Left lung (tissue), 10 donors: Measurements from ENCODE around the gene PRCD. TPM values are rescaled to one million over a fixed set of nuclear protein-coding genes. Genes with fewer than 3 reads are reported as not detected.

Source experiments
- ATAC-seq: fragments of 200-7000 bp; cut with Tn5 transposase; one replicate; pipeline ENCODE4 v1.9.1; 2020; ENCODE audit warnings: moderate library complexity
- DNase-seq, 4 donors: peaks; one replicate each; pipeline ENCODE4 v3.0.0-alpha.2; 2013 to 2020
- H3K27ac ChIP-seq, 2 donors: fragments of 200-600 bp; sonication (generic) in 1 of 2; one replicate each; pipeline versions ENCODE4 v1.5.0 to v1.8.0; 2020 to 2021
- H3K27me3 ChIP-seq, 2 donors: fragments of 200-600 bp; sonication (generic) in 1 of 2; one replicate each; pipeline versions ENCODE4 v1.5.0 to v1.8.0; 2020 to 2021
- H3K36me3 ChIP-seq, 2 donors: fragments of 200-600 bp; sonication (generic) in 1 of 2; one replicate each; pipeline versions ENCODE4 v1.5.0 to v1.8.0; 2020 to 2021
- H3K4me1 ChIP-seq, 2 donors: fragments of 200-600 bp; one replicate each; pipeline ENCODE4 v1.8.0; 2021
- H3K4me3 ChIP-seq, 2 donors: fragments of 200-600 bp; sonication (generic) in 1 of 2; one replicate each; pipeline versions ENCODE4 v1.5.0 to v1.8.0; 2020 to 2021; ENCODE audit warnings: mild to moderate bottlenecking in 1 of 2
- H3K9me3 ChIP-seq, 2 donors: fragments of 200-600 bp; sonication (generic) in 1 of 2; one replicate each; pipeline versions ENCODE4 v1.5.0 to v1.8.0; 2020 to 2021
- CTCF ChIP-seq, 2 donors: fragments of 200-600 bp; sonication (generic) in 1 of 2; IDR thresholded peaks; one replicate each; pipeline versions ENCODE4 v1.5.0 to v1.8.0; 2021; ENCODE audit warnings: antibody characterized with exemption in 2 of 2
- intact Hi-C, 2 donors: fragments of 100-400 bp; cut with DNase I; formaldehyde crosslinking; loops; one replicate each; pipeline versions ENCODE4 v1.11.2 to v1.14.2; 2022
- polyA plus RNA-seq, 6 donors: library from polyadenylated mRNA; unstranded; fragments of 120-200 nt; gene quantifications; one replicate each; pipeline ENCODE4 v1.2.1, GENCODE V29; 2013; ENCODE audit not compliant: insufficient read length in 6 of 6
- total RNA-seq, 2 donors: library from RNA; stranded (reverse); fragmentation: NEBNext Ultra II Directional; extraction: Animal tissue kit (Norgen Biotek cat#: 25700); gene quantifications; one replicate each; pipeline ENCODE4 v1.2.1, GENCODE V29; 2021
- donor health status: DM: no; HTN: yes; CAD: no.
- donor health status: DM: no; HTN: no; CAD: no.

Gene PRCD
- total and polyA plus RNA-seq, 8 donors = 1.3 to 11.4 (median 8.9) TPM

GRCh38 chr17:76550712-76551615, 11.1 kb downstream of the PRCD start:
- no peaks in the 10 kb centered on the region for H3K9me3 ChIP-seq
- intact Hi-C loops = loop anchor here in 1 of 2 donors (10.0 kb wide), 1 partner anchor 164 kb away; the partner anchor contains the start of gene MXRA7
- no peaks in the 10 kb centered on the region for H3K36me3 ChIP-seq
- ATAC-seq (peak; percentile 76), DNase-seq (no peak)
- H3K4me1 ChIP-seq = peaks cover 11 to 44% of the 10 kb centered on the region in 2 donors
- H3K4me3 ChIP-seq = peak overlapping the region in 1 of 2 donors; percentile 15
- H3K27me3 ChIP-seq = no peaks in the 10 kb centered on the region
- no peak for TF ChIP-seq CTCF (IDR thresholded peaks at IDR 0.05)
- peak overlapping the region; percentile 60 to 76 for H3K27ac ChIP-seq

GRCh38 chr17:76551685-76552084, 11.8 kb downstream of the PRCD start:
- no peak for ATAC-seq
- Histone ChIP-seq H3K27ac (peak overlapping the region; percentile 60 to 76), H3K27me3 (no peaks in the 10 kb centered on the region), H3K4me3 (no peak overlapping the region), H3K9me3 (no peaks in the 10 kb centered on the region), H3K36me3 (no peaks in the 10 kb centered on the region), H3K4me1 (peaks cover 15 to 43% of the 10 kb centered on the region in 2 donors)
- no peak for DNase-seq
- intact Hi-C loops = loop anchor here in 1 of 2 donors (10.0 kb wide), 1 partner anchor 163 kb away; the partner anchor contains the start of gene MXRA7
- TF ChIP-seq CTCF (IDR thresholded peaks at IDR 0.05) = no peak

- TF ChIP-seq CTCF (IDR thresholded peaks at IDR 0.05) = no peak
- Histone ChIP-seq H3K9me3 (no peaks in the 10 kb centered on the region), H3K27ac (no peak overlapping the region), H3K4me1 (peaks cover 14 to 42% of the 10 kb centered on the region in 2 donors), H3K4me3 (no peak overlapping the region), H3K27me3 (no peaks in the 10 kb centered on the region), H3K36me3 (no peaks in the 10 kb centered on the region)
- no peak for DNase-seq
- intact Hi-C loops = loop anchor here in 1 of 2 donors (10.0 kb wide), 1 partner anchor 161 kb away; the partner anchor contains the start of gene MXRA7
- no peak for ATAC-seq
These were observed 13.5 kb downstream of the PRCD start for GRCh38 chr17:76553178-76553908.

GRCh38 chr17:76554131-76554530, 14.3 kb downstream of the PRCD start:
- Histone ChIP-seq H3K4me1 (peaks cover 22 to 44% of the 10 kb centered on the region in 2 donors), H3K9me3 (no peaks in the 10 kb centered on the region), H3K27me3 (no peaks in the 10 kb centered on the region), H3K36me3 (no peaks in the 10 kb centered on the region), H3K27ac (no peak overlapping the region), H3K4me3 (no peak overlapping the region)
- intact Hi-C loops = loop anchor here in 1 of 2 donors (10.0 kb wide), 1 partner anchor 161 kb away; the partner anchor contains the start of gene MXRA7
- no peak for TF ChIP-seq CTCF (IDR thresholded peaks at IDR 0.05)
- no peak for ATAC-seq
- DNase-seq = no peak
